ENCODE results near the gene EGFL7. TPM values are rescaled to one million over a fixed set of nuclear protein-coding genes. Genes with fewer than 3 reads are reported as not detected.

EGFL7 gene
- total and polyA plus RNA-seq, 11 donors, result 56.4 to 142 (median 94.5) TPM

GRCh38 chr9:136685216-136685615 is 22.5 kb downstream of the EGFL7 start:
- Histone ChIP-seq H3K4me1 (peaks cover 9 to 77% (median 46%) of the 10 kb centered on the region in 12 donors), H3K4me3 (peak overlapping the region in 7 of 12 donors; percentile 60 to 94 (median 85)), H3K27ac (no peak overlapping the region), H3K9me3 (no peaks in the 10 kb centered on the region), H3K27me3 (no peaks in the 10 kb centered on the region), H3K36me3 (peaks cover 0 to 5% (median 0%) of the 10 kb centered on the region in 9 donors)
- WGBS, 4 donors, result 58 to 89% (median 87%) methylated on average over 2 to 7 of the region's 7 CpGs
- no peak for TF ChIP-seq POLR2A (IDR thresholded peaks at IDR 0.05)
- no peak for TF ChIP-seq CTCF (IDR thresholded peaks at IDR 0.05)
- ATAC-seq (no peak), DNase-seq (no peak)
- intact Hi-C loops (cut with DNase I), result loop anchor here in 3 of 10 donors (5.0 kb wide), 1 partner anchor 42 kb away; no protein-coding TSS in a partner anchor

GRCh38 chr9:136685790-136686533 is 23.2 kb downstream of the EGFL7 start:
- TF ChIP-seq CTCF (IDR thresholded peaks at IDR 0.05), result no peak
- TF ChIP-seq POLR2A (IDR thresholded peaks at IDR 0.05), result no peak
- H3K9me3 ChIP-seq, result no peaks in the 10 kb centered on the region
- DNase-seq (peak in 3 of 5 donors; percentile 38 to 71 (median 48)), ATAC-seq (peak in 1 of 4 donors; percentile 4)
- intact Hi-C loops (cut with DNase I), result loop anchor here in 3 of 10 donors (5.0 kb wide), 1 partner anchor 41 kb away; no protein-coding TSS in a partner anchor
- H3K4me1 ChIP-seq, result peaks cover 9 to 84% (median 52%) of the 10 kb centered on the region in 12 donors
- peak overlapping the region; percentile 57 to 95 (median 89) for H3K27ac ChIP-seq
- peaks cover 0 to 5% (median 0%) of the 10 kb centered on the region in 9 donors for H3K36me3 ChIP-seq
- H3K4me3 ChIP-seq, result peak overlapping the region; percentile 59 to 94 (median 86)
- H3K27me3 ChIP-seq, result no peaks in the 10 kb centered on the region
- WGBS, 4 donors, result 32 to 50% (median 38%) methylated on average over 9 to 19 of the region's 19 CpGs

- H3K36me3 ChIP-seq, result peaks cover 0 to 5% (median 0%) of the 10 kb centered on the region in 9 donors
- no peak for DNase-seq
- ATAC-seq, result no peak
- H3K4me3 ChIP-seq, result peak overlapping the region; percentile 59 to 94 (median 86)
- WGBS, 4 donors, result 1 to 4% (median 2%) methylated on average over 11 to 20 of the region's 20 CpGs
- no peaks in the 10 kb centered on the region for H3K9me3 ChIP-seq
- no peaks in the 10 kb centered on the region for H3K27me3 ChIP-seq
- intact Hi-C loops (cut with DNase I), result loop anchor here in 3 of 10 donors (5.0 kb wide), 1 partner anchor 41 kb away; no protein-coding TSS in a partner anchor
- TF ChIP-seq CTCF (IDR thresholded peaks at IDR 0.05), result no peak
- TF ChIP-seq POLR2A (IDR thresholded peaks at IDR 0.05), result no peak
- peaks cover 12 to 89% (median 57%) of the 10 kb centered on the region in 12 donors for H3K4me1 ChIP-seq
- peak overlapping the region; percentile 57 to 95 (median 89) for H3K27ac ChIP-seq
Observed at GRCh38 chr9:136686534-136686793, 23.7 kb downstream of the EGFL7 start.
